Ectodermal cell (in vitro differentiated cells): ENCODE results near the gene ATP9A.
"Not testable (repeated sequence)": the region's sequence is repeated elsewhere in the genome, so short reads cannot be mapped to it uniquely, and the experiment has no call there.

Experiments used
- H3K27ac ChIP-seq: 2 replicates; pipeline ENCODE4 v1.7.0; 2013; ENCODE audit warnings: mild to moderate bottlenecking, low read depth, low read length; ENCODE audit not compliant: insufficient read depth, poor library complexity, severe bottlenecking
- H3K27me3 ChIP-seq: 2 replicates; pipeline ENCODE4 v1.7.0; 2013; ENCODE audit warnings: mild to moderate bottlenecking, low read length; ENCODE audit not compliant: insufficient read depth, control insufficient read depth, poor library complexity, severe bottlenecking
- H3K36me3 ChIP-seq: one replicate; pipeline ENCODE4 v1.7.0; 2013; ENCODE audit warnings: low read length; ENCODE audit not compliant: control insufficient read depth, insufficient read depth
- H3K4me1 ChIP-seq: one replicate; pipeline ENCODE4 v1.7.0; 2013; ENCODE audit warnings: low read length; ENCODE audit not compliant: control insufficient read depth, insufficient read depth
- H3K4me3 ChIP-seq: 2 replicates; pipeline ENCODE4 v1.7.0; 2013; ENCODE audit warnings: low read depth, low read length, control low read depth; ENCODE audit not compliant: insufficient read depth
- H3K9me3 ChIP-seq: 2 replicates; pipeline ENCODE4 v1.7.0; 2013; ENCODE audit warnings: mild to moderate bottlenecking, low read length, moderate library complexity; ENCODE audit not compliant: control insufficient read depth
- WGBS, 2 experiments: methylation state at CpG; one replicate each; pipeline ENCODE4 v1.1.7; 2013; ENCODE audit warnings: missing lambda C conversion rate in 2 of 2; 5-methylcytosine and 5-hydroxymethylcytosine counted together

Gene ATP9A

DNA sequence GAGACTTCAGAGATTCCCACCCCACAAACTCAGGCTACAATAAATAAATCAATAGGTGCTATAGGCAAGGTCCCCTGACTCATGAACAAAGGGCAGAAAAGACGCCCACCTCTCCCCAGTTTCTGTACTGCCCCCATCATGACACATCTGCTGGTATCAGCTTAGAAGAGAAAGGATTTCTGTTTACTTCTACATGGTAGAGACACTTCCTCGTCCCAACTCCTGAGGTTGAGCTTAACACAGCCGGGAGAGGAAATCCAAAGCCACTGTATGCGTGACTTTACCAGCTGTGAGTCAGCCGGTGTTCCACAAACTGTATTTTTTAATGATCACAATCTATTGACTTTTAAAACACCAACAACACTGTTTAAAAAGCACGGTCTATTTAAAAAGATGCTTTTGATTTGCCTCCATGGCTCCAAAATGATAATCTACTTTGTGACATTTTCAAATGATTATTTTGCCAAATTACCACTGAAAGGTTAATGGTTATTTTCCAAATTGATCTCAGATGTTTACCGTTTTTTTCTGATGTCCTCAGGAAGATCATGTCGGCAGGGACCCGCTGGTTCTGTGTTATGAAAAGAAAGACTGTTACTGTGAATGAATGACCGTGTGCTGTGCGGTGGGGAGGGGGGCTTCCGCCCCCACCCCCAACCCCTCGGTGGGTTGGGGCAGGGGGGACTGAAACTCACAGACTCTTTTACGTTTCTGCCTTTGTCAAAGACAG lies 72.5 kb downstream of the ATP9A start:
- Histone ChIP-seq H3K27ac (peak overlapping the region; percentile 70), H3K27me3 (no peaks in the 10 kb centered on the region), H3K4me3 (no peak overlapping the region), H3K4me1 (peaks cover 24% of the 10 kb centered on the region), H3K36me3 (no peaks in the 10 kb centered on the region), H3K9me3 (no peaks in the 10 kb centered on the region)
- 28 to 30% methylated on average over 10 to 14 of the region's 14 CpGs for WGBS, 2 experiments

DNA sequence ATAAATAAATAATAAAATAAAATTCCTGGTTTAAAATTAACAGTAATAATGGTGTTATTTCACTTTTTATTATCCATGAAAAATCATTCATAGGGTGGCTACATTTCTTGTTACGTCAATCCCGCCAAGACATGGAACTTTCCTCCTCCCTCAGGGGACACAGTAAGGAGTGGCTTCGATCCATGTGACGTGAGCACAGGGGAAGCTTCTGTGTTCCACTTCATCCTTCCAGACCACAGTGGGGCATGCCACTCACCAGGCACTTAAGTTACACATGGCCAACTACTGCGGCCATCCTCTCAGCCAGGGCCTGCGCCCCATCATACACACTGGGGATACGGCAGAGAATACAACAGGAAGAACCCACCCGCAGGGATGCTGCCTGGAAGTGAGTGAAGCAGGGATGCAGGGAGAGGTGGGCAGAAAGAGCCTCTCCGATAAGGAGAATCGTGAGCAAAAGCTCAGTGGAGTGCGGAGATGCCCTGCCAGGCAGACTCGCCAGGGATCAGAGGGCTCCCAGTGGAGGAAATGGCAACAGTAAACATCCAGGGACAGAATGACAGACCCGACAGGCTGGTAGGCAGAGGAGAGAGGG lies 75.3 kb downstream of the ATP9A start:
- Histone ChIP-seq H3K27ac (no peak overlapping the region), H3K27me3 (no peaks in the 10 kb centered on the region), H3K4me1 (peaks cover 25% of the 10 kb centered on the region), H3K9me3 (no peaks in the 10 kb centered on the region), H3K36me3 (no peaks in the 10 kb centered on the region), H3K4me3 (no peak overlapping the region)
- 88% methylated on average over 13 of the region's 13 CpGs for WGBS, 2 experiments

GRCh38 chr20:51691703-51692102 lies 76.5 kb downstream of the ATP9A start:
- Histone ChIP-seq H3K36me3 (no peaks in the 10 kb centered on the region), H3K9me3 (no peaks in the 10 kb centered on the region), H3K4me3 (no peak overlapping the region), H3K27me3 (no peaks in the 10 kb centered on the region), H3K27ac (no peak overlapping the region), H3K4me1 (peaks cover 18% of the 10 kb centered on the region)
- 87 to 95% methylated on average over 2 to 3 of the region's 3 CpGs for WGBS, 2 experiments

DNA sequence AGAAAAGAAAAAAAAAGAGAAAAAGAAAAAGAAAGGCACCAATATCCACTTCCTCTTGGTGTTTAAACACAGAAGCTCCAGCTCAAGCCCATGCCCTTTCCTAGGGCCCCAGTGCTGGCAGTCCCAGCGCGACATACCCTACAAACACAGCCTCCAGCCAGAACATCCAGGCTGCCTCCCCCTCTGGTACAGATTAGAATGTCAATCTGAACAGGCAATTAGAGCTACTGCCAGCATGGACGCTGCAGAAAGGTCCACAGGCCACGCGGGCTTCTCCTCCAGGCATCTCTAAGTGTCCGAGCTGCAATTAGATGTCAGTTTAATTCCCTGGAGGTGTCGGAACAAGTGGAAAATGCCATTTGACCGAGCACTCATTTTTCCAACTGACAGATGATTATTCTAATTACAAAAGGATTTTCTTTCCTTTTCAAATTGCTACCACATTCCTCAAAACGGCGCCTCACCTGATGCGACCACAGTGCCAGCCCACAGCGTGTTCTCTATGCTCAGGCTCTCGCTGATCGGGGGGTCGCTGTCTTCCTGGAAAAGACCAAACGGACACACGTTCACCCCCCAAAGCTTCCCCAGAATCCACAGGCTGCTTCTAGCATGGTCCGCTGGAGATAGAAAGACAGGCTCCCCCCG lies 79.5 kb downstream of the ATP9A start:
- no peaks in the 10 kb centered on the region for H3K36me3 ChIP-seq
- H3K4me1 ChIP-seq, result peaks cover 6% of the 10 kb centered on the region
- H3K27ac ChIP-seq, result no peak overlapping the region
- no peak overlapping the region for H3K4me3 ChIP-seq
- whole genome bisulfite sequencing, 2 experiments, result 90 to 91% methylated on average over 19 of the region's 19 CpGs
- H3K27me3 ChIP-seq, result no peaks in the 10 kb centered on the region
- no peaks in the 10 kb centered on the region for H3K9me3 ChIP-seq

- Histone ChIP-seq H3K4me1 (peaks cover 6% of the 10 kb centered on the region), H3K27me3 (no peaks in the 10 kb centered on the region), H3K27ac (no peak overlapping the region), H3K9me3 (no peaks in the 10 kb centered on the region), H3K36me3 (no peaks in the 10 kb centered on the region), H3K4me3 (no peak overlapping the region)
- 87 to 92% methylated on average over 3 of the region's 3 CpGs for WGBS, 2 experiments
Observed at GRCh38 chr20:51687630-51688029, 80.6 kb downstream of the ATP9A start.

GRCh38 chr20:51687108-51687507 lies 81.1 kb downstream of the ATP9A start:
- Histone ChIP-seq H3K4me3 (no peak overlapping the region), H3K27ac (no peak overlapping the region), H3K36me3 (no peaks in the 10 kb centered on the region), H3K9me3 (no peaks in the 10 kb centered on the region), H3K27me3 (no peaks in the 10 kb centered on the region), H3K4me1 (peaks cover 6% of the 10 kb centered on the region)
- 91 to 95% methylated on average over 8 of the region's 8 CpGs for WGBS, 2 experiments

DNA sequence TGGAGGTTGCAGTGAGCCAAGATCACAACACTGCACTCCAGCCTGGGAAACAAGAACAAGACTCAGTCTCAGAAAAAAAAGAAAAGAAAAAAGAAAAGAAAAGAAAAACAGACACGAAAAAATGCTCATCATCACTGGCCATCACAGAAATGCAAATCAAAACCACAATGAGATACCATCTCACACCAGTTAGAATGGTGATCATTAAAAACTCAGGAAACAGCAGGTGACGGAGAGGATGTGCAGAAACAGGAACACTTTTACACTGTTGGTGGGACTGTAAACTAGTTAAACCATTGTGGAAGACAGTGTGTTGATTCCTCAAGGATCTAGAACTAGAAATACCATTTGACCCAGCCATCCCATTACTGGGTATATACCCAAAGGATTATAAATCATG lies 82.7 kb downstream of the ATP9A start:
- 64 to 88% methylated on average over 2 of the region's 2 CpGs for WGBS, 2 experiments
- H3K9me3 ChIP-seq, H3K27me3 ChIP-seq: not testable (repeated sequence)

DNA sequence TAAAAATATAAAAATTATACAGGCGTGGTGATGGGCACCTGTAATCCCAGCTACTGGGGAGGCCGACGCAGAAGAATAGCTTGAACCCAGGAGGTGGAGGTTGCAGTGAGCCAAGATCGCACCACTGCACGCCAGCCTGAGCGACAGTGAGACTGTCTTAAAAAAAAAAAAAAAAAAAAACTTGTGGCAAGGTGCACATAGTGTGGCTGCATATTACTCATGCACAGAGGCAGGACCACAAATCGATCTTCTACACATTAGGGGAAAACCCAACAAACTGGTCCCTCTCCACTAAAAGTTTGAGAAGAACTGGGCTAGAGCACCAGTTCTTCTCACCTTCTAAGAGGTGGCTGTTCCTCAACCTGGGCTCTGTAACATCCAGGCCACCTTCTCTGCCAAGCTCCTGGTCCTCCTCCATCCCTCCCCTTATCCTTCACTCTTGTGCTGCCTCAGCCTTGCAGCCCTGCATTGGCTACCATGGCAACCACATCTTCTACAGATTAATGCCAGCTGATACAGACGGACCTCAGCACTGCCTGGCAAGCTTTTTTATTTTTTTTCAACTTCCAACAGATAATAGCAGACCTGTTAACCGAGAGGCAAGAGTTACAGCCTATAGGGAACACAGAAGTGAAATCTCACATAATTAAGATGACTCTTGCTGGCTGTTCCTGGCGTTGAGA lies 88.0 kb downstream of the ATP9A start:
- no peak overlapping the region for H3K4me3 ChIP-seq

More for the DNA sequence above, 82.7 kb downstream of the ATP9A start:
- not testable (repeated sequence) for H3K4me3 ChIP-seq, H3K36me3 ChIP-seq, H3K27ac ChIP-seq, H3K4me1 ChIP-seq

GRCh38 chr20:51679254-51679921 lies 88.8 kb downstream of the ATP9A start:
- 80 to 86% methylated on average over 13 of the region's 13 CpGs for WGBS, 2 experiments
- Histone ChIP-seq H3K4me3 (no peak overlapping the region), H3K9me3 (no peaks in the 10 kb centered on the region), H3K4me1 (peaks cover 23% of the 10 kb centered on the region), H3K27me3 (no peaks in the 10 kb centered on the region), H3K36me3 (no peaks in the 10 kb centered on the region), H3K27ac (no peak overlapping the region)

More for the DNA sequence above, 88.0 kb downstream of the ATP9A start:
- no peaks in the 10 kb centered on the region for H3K36me3 ChIP-seq
- 92 to 93% methylated on average over 10 of the region's 10 CpGs for WGBS, 2 experiments
- H3K9me3 ChIP-seq, result no peaks in the 10 kb centered on the region
- no peaks in the 10 kb centered on the region for H3K27me3 ChIP-seq
- H3K27ac ChIP-seq, result no peak overlapping the region
- peaks cover 23% of the 10 kb centered on the region for H3K4me1 ChIP-seq
